ENCODE measurements around the gene NLGN1.

The NLGN1 gene

DNA sequence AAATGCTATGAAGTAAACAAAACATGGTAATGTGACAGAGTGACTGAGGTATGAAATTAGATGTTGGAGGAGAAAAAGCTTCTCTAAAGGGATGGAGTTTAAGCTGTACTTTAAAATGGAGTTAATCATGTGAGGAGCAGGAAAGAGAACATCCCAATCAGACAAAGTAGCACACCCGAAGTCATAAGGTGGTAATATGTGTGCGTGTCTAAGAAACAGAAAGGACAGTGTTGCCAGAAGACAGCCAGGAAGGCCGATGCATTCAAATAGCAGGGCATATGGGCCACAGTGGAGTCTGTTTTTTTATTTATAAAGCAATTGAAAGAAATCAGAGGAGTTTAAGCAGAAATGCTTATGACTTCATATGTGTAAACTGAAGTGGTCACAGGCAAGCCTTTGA is 376.3 kb downstream of the NLGN1 start:
- DNase-seq: no peak

DNA sequence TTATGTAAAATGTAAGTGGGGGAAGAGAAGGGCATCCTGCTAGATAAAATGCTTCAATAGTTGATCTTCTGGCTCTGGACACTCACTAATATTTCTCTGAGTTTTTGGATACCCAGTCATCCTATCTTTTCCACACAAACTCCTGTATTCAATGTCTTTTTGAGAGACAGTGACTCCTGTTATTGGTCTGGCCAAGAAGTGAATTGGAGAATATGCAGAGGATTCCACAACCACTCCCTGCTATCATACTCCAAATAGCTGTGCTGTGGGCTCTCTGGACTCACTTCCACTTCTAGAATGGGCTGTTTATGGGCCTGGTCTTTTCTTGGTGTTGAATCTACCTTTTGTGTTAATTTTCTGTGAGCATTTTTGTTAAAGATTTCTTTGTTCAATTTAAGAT is 376.8 kb downstream of the NLGN1 start:
- no peak for DNase-seq

DNA sequence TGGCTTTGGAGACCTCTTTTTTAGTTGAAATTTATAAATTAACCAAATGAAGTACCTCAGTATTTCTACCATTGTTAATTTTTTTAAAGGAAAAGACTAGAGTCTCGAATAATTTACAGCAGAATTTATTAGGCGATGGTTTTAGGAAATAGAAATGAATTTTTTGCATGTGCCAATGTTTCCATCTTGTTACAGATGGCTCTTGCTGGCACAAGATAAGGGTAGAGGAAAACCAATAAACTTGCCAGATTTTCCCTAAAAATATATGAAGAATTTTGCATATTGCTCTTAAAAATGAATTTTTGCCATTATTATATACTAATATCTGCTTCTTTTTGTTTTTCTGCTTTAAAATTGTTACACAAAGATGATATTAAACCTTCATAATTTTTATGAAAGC is 380.7 kb downstream of the NLGN1 start:
- DNase-seq: no peak

DNA sequence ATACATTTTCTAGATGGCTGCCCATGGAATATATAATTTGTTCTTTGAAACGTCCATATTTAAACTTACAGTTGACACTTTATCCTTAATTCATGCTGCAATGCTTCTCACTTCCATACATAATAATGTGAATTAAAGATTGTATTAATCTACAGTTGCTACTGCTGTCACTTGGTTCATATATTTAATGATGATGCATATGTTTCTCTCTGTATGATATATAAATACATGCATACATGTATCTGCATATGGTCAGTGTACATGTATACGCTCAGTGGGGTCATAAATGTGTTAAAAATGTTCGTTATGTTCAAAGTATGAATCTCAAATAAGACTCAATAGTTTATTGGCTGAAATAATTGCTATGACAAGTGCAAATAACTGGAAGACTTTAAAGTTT is 382.5 kb downstream of the NLGN1 start:
- no peak for DNase-seq

DNA sequence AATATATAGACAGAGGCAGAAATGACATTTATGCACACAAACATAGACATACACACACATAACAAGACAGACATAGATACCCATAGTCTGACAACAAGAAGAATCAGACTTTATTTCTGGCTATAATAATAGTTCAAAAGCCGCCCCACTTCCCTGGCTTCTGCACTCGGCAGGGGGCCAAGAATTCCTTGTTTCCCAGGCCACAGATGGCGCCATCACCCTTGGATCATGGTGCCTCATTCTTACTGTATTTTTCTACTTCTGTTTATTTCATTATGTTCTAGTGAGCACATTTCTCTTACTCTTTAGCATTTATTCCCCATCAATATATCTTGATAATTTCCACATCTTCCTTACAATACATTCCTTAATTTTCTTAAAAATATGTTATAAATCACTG is 387.5 kb downstream of the NLGN1 start:
- no peak for DNase-seq

DNA sequence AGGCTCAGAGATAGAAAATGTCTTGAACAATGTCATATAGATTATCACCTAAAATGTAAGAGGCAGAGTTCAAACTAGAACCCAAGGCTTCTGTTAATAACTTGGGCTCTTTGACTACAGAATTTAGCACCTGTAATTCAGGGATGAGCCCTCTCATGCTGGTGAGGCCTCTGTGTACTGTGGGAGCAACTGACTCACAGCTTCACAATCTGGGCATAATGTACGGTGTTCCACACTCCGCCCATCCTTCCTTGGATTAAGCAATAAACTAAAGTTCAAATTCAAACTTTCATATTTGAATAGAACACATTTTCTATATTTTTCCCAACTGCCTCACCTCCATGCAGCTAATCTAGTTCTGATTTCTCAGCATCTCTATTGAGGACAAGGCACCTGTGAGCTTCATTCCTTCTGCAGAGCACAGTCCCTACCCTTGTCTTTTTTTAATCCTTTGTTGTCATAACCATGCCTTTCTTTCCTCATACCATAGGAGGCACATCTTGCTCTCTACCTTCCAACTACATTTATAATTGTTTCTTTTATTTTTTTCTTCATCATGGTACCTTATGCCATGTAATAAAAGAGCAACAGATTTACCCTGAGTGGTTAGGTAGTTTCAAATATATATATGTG is 392.1 kb downstream of the NLGN1 start:
- no peak for DNase-seq

DNA sequence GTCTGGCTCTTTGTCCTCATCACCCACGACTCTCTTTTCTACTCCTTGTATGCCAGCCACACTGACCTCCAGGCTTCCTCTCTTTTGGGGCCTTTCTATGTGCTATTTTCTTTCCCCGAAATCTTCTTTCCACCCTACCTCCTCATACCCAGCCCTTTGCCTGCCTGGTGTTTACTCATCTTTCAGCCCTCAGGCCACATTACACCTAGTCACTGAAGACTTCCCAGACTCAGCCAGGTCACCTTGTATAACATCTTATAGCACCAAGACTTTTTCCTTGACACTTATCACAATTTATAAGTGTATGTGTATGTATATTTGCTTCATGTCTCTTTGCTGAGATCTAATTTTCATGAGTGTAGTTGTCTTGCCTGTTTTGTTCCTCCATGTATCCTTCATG is 396.4 kb downstream of the NLGN1 start:
- no peak for DNase-seq

DNA sequence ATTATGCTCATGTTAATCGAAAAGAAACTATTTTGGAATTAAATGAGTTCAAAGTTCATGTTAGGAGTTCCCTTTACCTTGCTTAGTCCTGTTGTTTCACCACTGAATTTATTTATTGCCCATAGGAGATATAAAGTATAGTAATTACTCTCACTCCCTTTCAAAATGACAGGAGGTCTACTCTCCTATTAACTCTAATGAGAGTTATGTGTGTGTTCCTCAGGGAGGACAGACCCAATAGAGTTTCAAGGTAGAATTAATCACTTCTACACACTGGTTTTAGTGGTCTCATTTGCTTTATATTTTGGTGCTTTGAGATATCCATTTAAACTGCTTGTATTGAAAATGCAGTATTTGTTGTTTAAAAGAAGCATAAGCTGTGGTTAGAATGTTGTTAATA is 398.9 kb downstream of the NLGN1 start:
- no peak for DNase-seq

DNA sequence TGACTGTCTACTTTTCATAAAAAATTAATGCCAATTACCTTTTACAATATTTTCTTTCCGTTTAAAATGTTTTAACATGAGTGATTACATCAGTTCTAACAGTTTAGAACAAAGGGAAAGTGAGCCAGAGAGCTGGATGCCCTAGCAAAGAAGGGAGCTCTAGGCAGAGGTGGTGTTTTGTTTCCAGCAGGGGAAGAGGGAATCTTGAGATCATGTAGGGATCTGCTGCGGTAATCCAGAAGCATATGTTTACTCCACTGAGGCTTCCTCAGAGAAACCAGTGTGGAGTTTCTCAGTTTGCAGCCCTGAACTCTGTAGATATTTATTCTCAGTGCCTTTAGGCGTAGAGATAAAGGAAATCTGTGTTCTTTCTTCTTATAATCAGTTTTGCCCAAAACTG is 399.3 kb downstream of the NLGN1 start:
- no peak for DNase-seq

DNA sequence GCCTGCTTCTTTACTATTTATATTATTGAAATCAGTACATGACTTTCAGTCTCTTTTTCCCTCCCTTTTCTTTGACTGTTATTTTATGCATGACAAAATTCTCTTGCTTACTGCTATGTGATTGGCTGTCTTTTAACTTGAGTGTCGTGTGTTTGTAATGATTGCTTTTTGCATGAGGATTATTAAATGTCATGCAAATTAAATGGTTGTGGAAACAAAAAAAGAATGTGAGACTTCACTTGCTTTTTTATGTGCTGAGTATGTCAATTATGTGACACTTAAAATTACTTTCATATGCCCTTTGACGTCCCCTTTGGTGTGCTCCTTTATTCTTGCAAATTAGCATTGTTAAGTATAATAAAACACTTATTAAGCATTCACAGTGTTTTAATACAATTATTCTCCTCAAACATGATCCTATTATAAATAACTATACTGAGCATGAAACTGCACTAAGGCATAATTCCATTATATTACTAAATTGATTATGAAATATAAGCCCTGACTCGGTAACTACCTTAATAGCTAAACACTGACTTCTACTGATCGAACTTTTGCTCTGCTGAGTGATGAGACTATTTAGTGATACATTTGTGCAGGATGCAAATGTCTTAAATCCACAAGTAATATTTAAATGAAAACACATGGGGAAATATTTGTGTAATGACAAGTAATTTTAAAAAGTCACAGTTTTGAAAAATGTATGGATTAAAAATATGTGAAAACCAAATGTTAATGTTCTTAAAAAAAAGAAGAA is 401.7 kb downstream of the NLGN1 start:
- no peak for DNase-seq

DNA sequence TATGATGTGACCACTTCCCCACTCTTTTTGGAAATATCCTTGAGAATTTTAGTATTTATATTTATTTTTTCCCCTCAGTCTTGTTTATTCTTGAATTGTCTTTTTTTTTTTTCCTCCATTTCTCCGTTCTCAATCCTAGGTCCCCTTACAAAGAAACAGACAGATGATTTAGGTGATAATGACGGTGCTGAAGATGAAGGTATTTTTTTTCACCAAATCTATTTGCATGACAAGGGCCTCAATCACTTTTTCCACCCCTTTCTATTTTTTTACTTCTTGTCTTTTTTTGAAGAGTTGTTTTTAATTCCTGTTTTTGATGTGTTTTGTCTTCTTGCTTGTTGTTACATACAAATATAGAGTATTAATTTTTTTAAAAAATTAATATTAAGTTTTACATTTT is 402.6 kb downstream of the NLGN1 start:
- DNase-seq: no peak

DNA sequence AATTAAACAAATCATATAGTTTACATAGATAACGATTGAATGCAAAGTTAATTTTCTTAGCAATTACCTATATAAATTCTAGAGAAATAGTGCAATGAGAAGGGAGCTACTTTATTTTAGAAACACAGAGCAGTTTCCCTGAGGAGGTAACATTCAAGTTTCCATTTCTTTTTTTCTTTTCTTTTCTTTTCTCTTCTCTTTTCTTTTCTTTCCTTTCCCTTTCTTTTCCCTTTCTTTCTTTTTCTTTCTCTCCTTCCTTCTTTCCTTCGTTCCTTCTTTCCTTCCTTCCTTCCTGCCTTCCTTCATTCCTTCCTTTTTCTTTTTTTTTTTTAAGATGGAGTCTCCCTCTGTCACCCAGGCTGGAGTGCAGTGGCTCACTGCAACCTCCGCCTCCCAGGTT is 417.3 kb downstream of the NLGN1 start:
- no peak for DNase-seq

DNA sequence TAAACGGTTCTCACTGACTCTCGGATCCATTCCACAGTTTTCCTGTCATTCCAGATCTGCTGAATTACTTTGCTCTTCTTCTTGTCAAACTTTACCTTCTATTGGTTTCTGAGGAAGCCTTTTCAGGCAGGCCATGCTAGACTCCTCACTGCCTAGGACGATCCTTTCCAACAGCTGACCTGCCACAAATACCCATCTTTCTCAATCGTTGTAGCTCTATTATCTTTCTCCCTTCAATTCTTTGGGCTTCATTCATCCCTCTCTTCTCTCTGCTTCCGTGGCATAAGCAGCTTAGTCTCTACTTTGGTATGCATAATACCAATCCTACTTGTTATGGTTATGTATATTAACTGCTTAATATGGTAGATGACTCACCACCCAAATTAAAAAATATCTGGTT is 421.8 kb downstream of the NLGN1 start:
- no peak for DNase-seq

DNA sequence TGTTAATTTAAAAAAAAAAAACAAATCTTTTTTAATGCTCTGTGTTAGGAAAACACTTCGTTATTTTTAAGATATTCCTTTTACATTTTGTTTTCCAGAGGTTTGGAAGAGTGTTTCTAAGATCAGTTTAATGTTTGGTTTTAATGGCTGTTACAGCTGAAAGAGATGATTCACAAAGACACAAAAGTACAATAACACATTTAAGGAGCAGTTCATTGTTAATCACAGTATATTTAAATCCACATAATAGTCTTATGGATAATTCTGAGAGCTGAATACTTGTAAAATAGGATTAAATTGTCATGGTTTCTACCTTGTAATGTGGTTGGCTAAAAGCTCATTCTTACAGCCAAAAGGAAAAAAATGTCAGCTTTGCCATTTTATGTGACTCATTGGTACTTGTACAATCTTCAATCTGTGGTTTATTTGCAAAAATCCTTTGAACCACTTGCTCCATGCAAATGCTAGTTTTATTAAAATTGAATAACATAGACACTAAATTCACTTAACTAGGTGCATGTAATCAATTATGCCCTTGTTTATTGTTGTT is 426.4 kb downstream of the NLGN1 start:
- DNase-seq: no peak

DNA sequence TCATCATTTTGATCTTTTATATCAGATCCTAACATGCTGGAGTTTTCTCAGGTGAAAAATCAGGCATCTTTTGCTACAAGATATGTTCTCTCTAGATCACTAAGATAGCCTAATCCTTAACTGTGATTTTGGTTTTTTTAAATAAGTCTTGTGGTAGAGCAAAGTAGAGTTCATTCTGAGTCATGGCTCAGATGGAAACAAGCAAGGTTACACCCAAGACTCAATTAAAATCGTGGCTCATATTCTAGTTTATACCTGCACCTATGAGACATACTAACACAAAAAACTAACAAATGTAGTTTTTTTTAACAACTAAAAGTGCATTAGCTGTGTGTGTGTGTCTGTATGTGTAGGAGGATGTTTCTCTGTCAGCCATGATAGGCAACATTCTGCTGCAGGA is 428.2 kb downstream of the NLGN1 start:
- no peak for DNase-seq

DNA sequence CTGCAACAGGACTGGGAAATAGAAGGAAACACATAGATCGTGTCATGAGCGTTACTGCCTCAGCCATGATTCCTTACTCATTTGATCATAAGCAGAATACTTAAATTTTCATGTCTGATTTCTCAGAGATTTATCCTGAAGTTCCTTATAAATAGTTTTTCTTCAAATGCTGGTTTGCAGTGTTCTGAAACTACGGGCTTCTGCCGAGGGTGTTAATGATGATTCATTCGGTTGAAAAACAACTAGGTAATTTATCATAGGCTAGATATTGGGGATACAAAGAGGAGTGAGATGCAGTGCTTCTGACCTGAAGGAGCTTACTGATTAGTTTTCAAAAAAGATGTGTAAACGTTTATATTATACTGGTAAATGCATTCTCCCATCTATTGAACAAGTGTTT is 428.9 kb downstream of the NLGN1 start:
- DNase-seq: no peak

DNA sequence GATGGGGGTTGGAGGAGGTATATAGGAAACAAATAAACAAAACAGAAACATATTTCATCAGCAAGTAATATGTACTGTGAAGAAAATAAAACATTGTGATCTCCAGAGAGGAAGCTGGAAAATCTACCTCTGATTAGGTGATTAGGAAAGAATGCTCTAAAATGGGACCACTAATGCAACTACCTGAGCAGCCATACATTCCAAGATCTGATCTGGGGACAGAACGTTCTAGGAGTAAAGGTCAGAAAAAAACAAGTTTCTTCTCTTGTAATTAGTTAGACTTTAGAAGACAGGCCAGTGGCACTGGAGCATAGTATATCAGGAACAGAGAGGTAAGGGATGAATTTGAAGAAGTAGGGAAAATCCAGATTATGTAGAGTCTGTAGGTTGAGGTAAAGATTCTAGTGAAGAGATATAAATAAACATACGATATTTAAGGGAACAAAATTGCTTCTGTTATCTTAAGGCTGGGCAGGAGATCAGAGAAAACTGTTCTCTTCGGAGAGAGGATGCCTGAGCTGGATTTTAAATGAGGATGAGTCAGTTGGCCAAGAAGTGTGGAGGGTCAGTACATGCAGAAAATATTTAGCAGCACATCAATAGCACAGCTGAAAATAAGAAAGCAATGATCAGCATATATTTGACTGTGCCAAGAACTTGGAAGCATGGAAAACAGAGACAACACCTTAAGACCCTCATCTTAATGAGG is 429.5 kb downstream of the NLGN1 start:
- no peak for DNase-seq

DNA sequence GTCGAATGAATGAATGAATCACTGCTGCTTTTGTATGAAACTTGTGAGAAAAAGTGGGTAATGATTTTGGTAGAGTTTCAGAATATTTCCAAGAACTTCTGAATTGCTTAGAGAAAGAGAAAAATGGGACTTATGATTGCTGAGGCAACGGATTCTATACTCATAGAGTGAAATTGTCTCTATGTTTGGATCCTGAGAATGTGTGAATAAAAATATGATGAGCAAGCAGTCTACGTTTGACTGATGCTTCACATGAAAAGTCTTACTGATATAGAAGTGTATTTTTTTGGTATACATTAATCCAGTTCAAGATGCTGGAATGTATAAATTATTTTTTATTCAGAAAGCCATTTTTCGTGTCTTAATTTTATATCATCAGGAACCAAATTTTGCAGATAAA is 441.1 kb downstream of the NLGN1 start:
- no peak for DNase-seq

DNA sequence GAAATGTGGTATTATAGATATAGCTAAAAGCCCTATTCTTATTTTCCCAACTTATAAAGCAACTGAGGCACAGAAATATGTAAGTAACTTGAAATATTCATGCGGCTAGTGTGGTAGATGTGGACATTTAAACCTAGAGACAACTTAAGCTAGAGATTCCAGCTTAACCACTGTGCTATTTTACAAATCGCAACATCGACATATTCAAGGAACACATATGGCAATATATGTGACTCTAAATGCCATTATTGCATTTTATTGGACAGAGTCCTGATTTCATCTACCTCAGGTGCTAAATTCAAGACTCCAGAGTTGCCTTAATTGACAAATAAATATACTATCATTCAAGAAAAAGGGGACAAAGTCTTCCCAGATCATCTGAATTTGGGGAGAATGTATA is 442.3 kb downstream of the NLGN1 start:
- DNase-seq: no peak

DNA sequence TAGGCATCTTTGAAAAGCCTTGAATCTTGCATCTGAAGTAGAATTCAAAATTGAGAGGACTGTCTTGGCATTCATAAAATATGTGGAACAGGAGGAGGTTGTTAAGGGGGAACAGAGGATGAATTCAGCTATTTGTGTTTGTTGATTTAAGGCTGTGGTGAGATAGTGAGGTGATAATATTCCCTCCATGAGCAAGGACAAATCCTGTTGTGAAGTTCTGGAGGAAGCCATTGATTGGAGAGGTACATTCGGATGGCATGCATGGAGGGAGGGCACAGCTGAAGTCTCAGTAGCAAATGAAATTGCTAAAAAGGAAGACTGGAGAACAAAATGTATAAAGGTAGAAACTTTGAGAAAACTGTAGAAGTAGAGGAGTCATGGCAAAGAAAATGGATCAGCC is 443.8 kb downstream of the NLGN1 start:
- DNase-seq: no peak

DNA sequence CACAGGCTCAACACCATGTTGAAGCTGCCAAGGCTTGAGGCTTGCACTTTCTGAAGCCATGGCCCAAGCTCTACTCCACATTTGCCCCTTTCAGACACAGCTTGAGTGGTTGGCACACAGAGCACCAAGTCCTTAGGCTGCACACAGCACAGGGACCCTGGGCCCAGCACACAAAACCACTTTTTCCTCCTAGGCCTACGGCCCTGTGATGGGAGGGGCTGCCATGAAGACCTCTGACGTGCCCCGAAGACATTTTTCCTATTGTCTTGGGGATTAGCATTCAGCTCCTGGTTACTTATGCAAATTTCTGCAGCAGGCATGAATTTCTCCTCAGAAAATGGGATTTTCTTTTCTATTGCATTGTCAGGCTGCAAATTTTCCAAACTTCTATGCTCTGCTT is 445.5 kb downstream of the NLGN1 start:
- DNase-seq: no peak

DNA sequence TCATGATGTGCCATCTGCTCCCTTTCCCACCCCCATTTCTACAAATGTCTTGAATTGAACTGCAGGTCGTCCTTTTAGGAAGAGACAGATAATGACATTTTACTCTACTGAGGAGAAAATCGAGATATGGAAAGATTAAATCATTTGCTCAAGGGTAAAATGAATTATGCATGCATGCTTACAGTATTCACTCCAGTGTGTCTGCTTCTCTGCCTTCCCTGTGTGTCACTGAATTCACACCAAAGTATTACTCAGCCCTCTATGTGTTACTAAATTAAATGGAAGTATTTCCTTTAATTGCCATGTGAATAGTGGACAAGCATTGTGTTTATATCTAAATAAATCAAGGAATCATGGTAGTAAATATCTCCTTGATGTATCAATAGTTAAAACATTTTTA is 449.0 kb downstream of the NLGN1 start:
- DNase-seq: no peak

DNA sequence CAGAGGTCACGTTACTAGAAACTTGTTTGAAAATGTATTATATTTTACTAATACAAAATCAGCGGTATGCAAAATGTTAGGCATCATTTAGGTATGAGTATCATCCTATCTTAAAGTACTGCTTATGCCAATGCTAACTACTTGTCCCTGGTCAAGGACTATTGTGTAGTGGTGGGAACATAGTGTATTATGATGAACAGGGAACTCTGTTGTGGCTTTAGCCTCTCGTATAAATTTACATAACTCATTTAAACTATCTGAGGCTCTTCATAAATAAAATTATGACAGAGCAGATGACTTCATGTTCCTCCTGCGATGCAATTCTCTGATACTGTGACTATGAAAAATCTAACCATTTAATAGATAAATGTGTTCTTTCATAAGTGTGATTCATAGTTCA is 451.9 kb downstream of the NLGN1 start:
- DNase-seq: no peak

DNA sequence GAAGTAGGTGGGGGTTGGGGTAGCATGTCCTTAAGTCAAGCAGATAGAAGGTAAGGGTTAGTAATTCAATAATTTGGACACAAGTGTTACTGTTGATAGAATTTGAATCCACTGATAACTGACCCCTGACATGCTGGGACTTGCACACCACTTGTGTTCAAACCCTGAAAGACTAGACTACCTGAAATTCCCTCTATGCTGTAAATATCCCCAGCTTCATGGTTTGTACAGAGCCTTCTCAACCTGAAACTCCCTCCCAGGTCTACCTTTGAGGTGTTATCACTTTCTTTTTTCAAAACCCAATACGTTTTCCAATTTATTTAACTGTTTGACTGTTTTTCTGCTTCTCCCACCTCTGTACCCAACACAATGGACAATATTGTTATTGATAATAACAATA is 459.6 kb downstream of the NLGN1 start:
- DNase-seq: no peak
